DND-41 (cell line): ENCODE data around the gene IDUA.

Source experiments
- ATAC-seq: fragments of 200-7000 bp; cut with Tn5 transposase; 3 replicates; pipeline ENCODE4 v1.9.1; 2021; ENCODE audit warnings: low read depth; ENCODE audit not compliant: insufficient read depth
- DNase-seq: peaks from one replicate; pipeline ENCODE4 v3.0.0-alpha.2; 2020
- H2AFZ ChIP-seq: 2 replicates; pipeline ENCODE4 v1.6.0; 2012; ENCODE audit warnings: low read depth, low read length
- H3K27ac ChIP-seq: 2 replicates; pipeline ENCODE4 v1.5.1; 2012; ENCODE audit warnings: low read length, inconsistent platforms
- H3K27me3 ChIP-seq: fragments of 200-600 bp; sonication (generic); 2 replicates; pipeline ENCODE4 v1.6.0; 2012; ENCODE audit warnings: low read length, mild to moderate bottlenecking, inconsistent platforms; ENCODE audit not compliant: insufficient read depth, poor library complexity
- H3K36me3 ChIP-seq: 2 replicates; pipeline ENCODE4 v1.5.1; 2012; ENCODE audit warnings: low read length, inconsistent platforms; ENCODE audit not compliant: insufficient read depth
- H3K4me1 ChIP-seq: 2 replicates; pipeline ENCODE4 v1.5.1; 2012; ENCODE audit warnings: mild to moderate bottlenecking, low read length; ENCODE audit not compliant: insufficient read depth
- H3K4me2 ChIP-seq: 2 replicates; pipeline ENCODE4 v1.6.0; 2012; ENCODE audit warnings: mild to moderate bottlenecking, moderate library complexity, low read length, inconsistent platforms; ENCODE audit not compliant: insufficient read depth
- H3K4me3 ChIP-seq, 2 experiments: fragments of 200-600 bp in 1 of 2; shearing (Covaris generic) in 1 of 2; 2 replicates each; pipeline ENCODE4 v1.5.1; 2012 to 2016; ENCODE audit warnings: inconsistent platforms in 2 of 2, low read length in 2 of 2, mild to moderate bottlenecking in 2 of 2, low read depth in 1 of 2, moderate library complexity in 1 of 2
- H3K79me2 ChIP-seq: 2 replicates; pipeline ENCODE4 v1.6.0; 2012; ENCODE audit warnings: low read length, inconsistent platforms; ENCODE audit not compliant: insufficient read depth
- H3K9ac ChIP-seq: 2 replicates; pipeline ENCODE4 v1.6.0; 2012; ENCODE audit warnings: low read depth, mild to moderate bottlenecking, inconsistent platforms, low read length, moderate library complexity
- H3K9me3 ChIP-seq: 2 replicates; pipeline ENCODE4 v1.5.1; 2012; ENCODE audit warnings: low read length, moderate library complexity, mild to moderate bottlenecking, inconsistent platforms; ENCODE audit not compliant: insufficient read depth, severe bottlenecking
- H4K20me1 ChIP-seq: 2 replicates; pipeline ENCODE4 v1.6.0; 2012; ENCODE audit warnings: low read length; ENCODE audit not compliant: insufficient read depth
- CTCF ChIP-seq: IDR thresholded peaks from 2 replicates; pipeline ENCODE4 v1.5.1; 2012; ENCODE audit warnings: borderline replicate concordance, low read length, moderate library complexity, mild to moderate bottlenecking; ENCODE audit not compliant: poor library complexity, severe bottlenecking; ENCODE audit errors: extremely low read depth
- EZH2 ChIP-seq: IDR thresholded peaks from 3 replicates; pipeline ENCODE4 v1.6.1; 2012; ENCODE audit warnings: borderline replicate concordance, low read depth, mild to moderate bottlenecking, moderate library complexity, low read length, inconsistent platforms; ENCODE audit not compliant: severe bottlenecking

IDUA gene

GRCh38 chr4:1030559-1030958 is 43.7 kb downstream of the IDUA start:
- Histone ChIP-seq H3K4me2 (no peak overlapping the region), H3K9ac (no peak overlapping the region), H3K79me2 (no peaks in the 10 kb centered on the region), H2AFZ (no peak overlapping the region), H3K27ac (no peak overlapping the region), H3K27me3 (no peaks in the 10 kb centered on the region), H3K4me1 (no peaks in the 10 kb centered on the region), H3K4me3 (no peak overlapping the region), H3K9me3 (no peaks in the 10 kb centered on the region), H3K36me3 (no peaks in the 10 kb centered on the region), H4K20me1 (peaks cover 6% of the 10 kb centered on the region; the same call in 1 of the 2 replicates)
- no peak for ATAC-seq
- TF ChIP-seq EZH2 = no peak
- TF ChIP-seq CTCF = no peak
- no peak for DNase-seq

GRCh38 chr4:1031346-1031745 is 44.5 kb downstream of the IDUA start:
- ATAC-seq (no peak), DNase-seq (no peak)
- peaks cover 6% of the 10 kb centered on the region; the same call in 1 of the 2 replicates for H4K20me1 ChIP-seq

GRCh38 chr4:1031956-1032795 is 45.3 kb downstream of the IDUA start:
- ATAC-seq (0 out of 3 replicates have a peak, but pooled peaks have one; percentile 36), DNase-seq (no peak)
- Histone ChIP-seq H3K4me3 (no peak overlapping the region), H3K4me2 (no peak overlapping the region), H4K20me1 (peaks cover 6% of the 10 kb centered on the region; the same call in 1 of the 2 replicates), H3K27ac (no peak overlapping the region), H3K36me3 (no peaks in the 10 kb centered on the region), H3K4me1 (no peaks in the 10 kb centered on the region), H2AFZ (no peak overlapping the region), H3K79me2 (no peaks in the 10 kb centered on the region), H3K27me3 (no peaks in the 10 kb centered on the region), H3K9ac (no peak overlapping the region), H3K9me3 (no peaks in the 10 kb centered on the region)
- TF ChIP-seq EZH2 (no peak), CTCF (peak; percentile 2)

More at GRCh38 chr4:1031346-1031745, 44.5 kb downstream of the IDUA start:
- Histone ChIP-seq H3K9me3 (no peaks in the 10 kb centered on the region), H3K27ac (no peak overlapping the region), H3K4me3 (no peak overlapping the region), H2AFZ (no peak overlapping the region), H3K36me3 (no peaks in the 10 kb centered on the region), H3K4me1 (no peaks in the 10 kb centered on the region), H3K4me2 (no peak overlapping the region), H3K79me2 (no peaks in the 10 kb centered on the region), H3K27me3 (no peaks in the 10 kb centered on the region), H3K9ac (no peak overlapping the region)
- no peak for TF ChIP-seq EZH2
- no peak for TF ChIP-seq CTCF
